GM12875 (cell line): Measurements from ENCODE around the gene AACS.
A peak's percentile ranks its signal among the peaks of the same experiment; 100 is the strongest.
"Not testable (repeated sequence)": the region's sequence is repeated elsewhere in the genome, so short reads cannot be mapped to it uniquely, and the experiment has no call there.

Experiments used
- H3K4me3 ChIP-seq: one replicate; pipeline ENCODE4 v1.5.1; 2011; ENCODE audit warnings: low read depth, low read length, control low read depth
- CTCF ChIP-seq: IDR thresholded peaks from 2 replicates; pipeline ENCODE4 v1.5.1; 2011; ENCODE audit warnings: low read depth, mild to moderate bottlenecking, control low read depth, inconsistent platforms, low read length, moderate library complexity, borderline replicate concordance; ENCODE audit not compliant: insufficient read depth

AACS gene

GRCh38 chr12:125079648-125080645 lies 14.7 kb downstream of the AACS start:
- no peak for TF ChIP-seq CTCF
- H3K4me3 ChIP-seq, result no peak overlapping the region

- TF ChIP-seq CTCF, result no peak
These were observed 16.2 kb downstream of the AACS start for GRCh38 chr12:125081427-125081826.

GRCh38 chr12:125083072-125083471 lies 17.8 kb downstream of the AACS start:
- no peak for TF ChIP-seq CTCF

More at GRCh38 chr12:125081427-125081826, 16.2 kb downstream of the AACS start:
- no peak overlapping the region for H3K4me3 ChIP-seq

GRCh38 chr12:125088199-125088598 lies 23.0 kb downstream of the AACS start:
- H3K4me3 ChIP-seq, result not testable (repeated sequence)

More at GRCh38 chr12:125083072-125083471, 17.8 kb downstream of the AACS start:
- H3K4me3 ChIP-seq, result no peak overlapping the region

GRCh38 chr12:125089083-125089482 lies 23.8 kb downstream of the AACS start:
- no peak overlapping the region for H3K4me3 ChIP-seq
- TF ChIP-seq CTCF, result 0 out of 2 replicates have a peak, but pooled peaks have one; percentile 20

- H3K4me3 ChIP-seq, result no peak overlapping the region
- no peak for TF ChIP-seq CTCF
These were observed 24.4 kb downstream of the AACS start for GRCh38 chr12:125089626-125090025.

- H3K4me3 ChIP-seq, result no peak overlapping the region
- TF ChIP-seq CTCF, result no peak
These were observed 25.2 kb downstream of the AACS start for GRCh38 chr12:125090437-125090836.
